ENCODE data around the gene CASZ1. TPM values are rescaled to one million over a fixed set of nuclear protein-coding genes. Genes with fewer than 3 reads are reported as not detected.

Gene CASZ1
- total and polyA plus RNA-seq, 10 of the 15 experiments (the other 5 are each of a cell fraction or from before 2014, with no cell fraction given), result 0.52 to 9.8 (median 3.7) TPM

GRCh38 chr1:10662824-10663677 is 133.4 kb downstream of the CASZ1 start (continued):
- TF ChIP-seq CHD1 (IDR thresholded peaks at IDR 0.05; ENCODE audit: low read depth, low read length) (no peak), FOXM1 (IDR thresholded peaks at IDR 0.05; ENCODE audit: low read depth, low read length) (no peak), RB1 (IDR thresholded peaks at IDR 0.05; ENCODE audit: borderline replicate concordance) (no peak), SUZ12 (IDR thresholded peaks at IDR 0.05; ENCODE audit: unreplicated experiment) (no peak)

GRCh38 chr1:10662090-10662688 is 134.3 kb downstream of the CASZ1 start:
- Histone ChIP-seq H3K36me3 (ENCODE audit: control insufficient read depth in 2 of 2, insufficient read depth in 2 of 2, low read length in 1 of 2) (peaks cover 0 to 15% of the 10 kb centered on the region in 2 experiments; a peak in 2 of 4 replicates), H3K9ac (ENCODE audit: control insufficient read depth, insufficient read depth, low read length) (no peak overlapping the region), H3K4me1 (ENCODE audit: control insufficient read depth, insufficient read depth, low read length) (no peaks in the 10 kb centered on the region), H4K20me1 (ENCODE audit: control insufficient read depth, insufficient read depth) (no peaks in the 10 kb centered on the region), H3K27ac (ENCODE audit: control insufficient read depth, insufficient read depth) (no peak overlapping the region), H3K79me2 (ENCODE audit: control insufficient read depth, insufficient read depth, low read length) (no peaks in the 10 kb centered on the region), H3K27me3 (replicated peaks in 1 of 2; ENCODE audit: control insufficient read depth in 2 of 2, insufficient read depth in 2 of 2, low read length in 1 of 2) (no peaks in the 10 kb centered on the region), H3K4me3 (no peak overlapping the region), H3K9me3 (replicated peaks; ENCODE audit: control insufficient read depth, insufficient read depth, low read length) (no peaks in the 10 kb centered on the region), H3K4me2 (ENCODE audit: control insufficient read depth, insufficient read depth) (no peak overlapping the region), H2AFZ (ENCODE audit: control insufficient read depth, low read depth, low read length) (no peak overlapping the region)
- WGBS (ENCODE audit: insufficient coverage, insufficient replicate concordance, low lambda C conversion rate, missing lambda C conversion rate), result 86% methylated on average over 8 of the region's 8 CpGs
- ATAC-seq (no peak), DNase-seq (ENCODE audit: low read depth, low spot score) (no peak), FAIRE-seq (no peak)
- ChIA-PET POLR2A (no interaction called here), CTCF (no interaction called here), RAD21 (ENCODE audit: unreplicated experiment) (no interaction called here), SMC1A (ENCODE audit: uncharacterized antibody, unreplicated experiment) (no interaction called here)
- in situ Hi-C loops (cut with MboI), result no loop called here
- BruUV-seq (replicated peaks), result no TSS peak
- intact Hi-C loops (cut with micrococcal nuclease; ENCODE audit: unreplicated experiment), result no loop called here
- TF ChIP-seq BCL3 (IDR thresholded peaks at IDR 0.05; ENCODE audit: borderline replicate concordance, insufficient read depth, low read depth, low read length, poor library complexity, severe bottlenecking) (peak; percentile 33), MEF2B (IDR thresholded peaks at IDR 0.05; ENCODE audit: partially characterized antibody, poor library complexity, severe bottlenecking) (no peak), USF2 (IDR thresholded peaks at IDR 0.05; ENCODE audit: borderline replicate concordance, low read depth, low read length) (no peak), TCF12 (IDR thresholded peaks at IDR 0.05; ENCODE audit: low read depth, low read length) (no peak), YBX1 (IDR thresholded peaks at IDR 0.05) (no peak), CBX3 (IDR thresholded peaks at IDR 0.05; ENCODE audit: borderline replicate concordance, low read depth) (no peak), TARDBP (IDR thresholded peaks at IDR 0.05; ENCODE audit: borderline replicate concordance) (no peak)
